ENCODE data around the gene FREY1.

FREY1 gene
- 0.91 to 2.9 reads per million in 2 experiments for total RNA-seq

- no peak for DNase-seq (ENCODE audit: low read depth)
Observed at GRCh38 chr11:45906965-45907611, at the start of gene FREY1. Gene FREY1, minus strand, starts transcription at chr11:45907271. Its CDS starts 26 bp downstream, at chr11:45907245.

GRCh38 chr11:45949992-45950407 lies 42.9 kb upstream of the FREY1 start:
- no peak for DNase-seq (ENCODE audit: low read depth)

DNA sequence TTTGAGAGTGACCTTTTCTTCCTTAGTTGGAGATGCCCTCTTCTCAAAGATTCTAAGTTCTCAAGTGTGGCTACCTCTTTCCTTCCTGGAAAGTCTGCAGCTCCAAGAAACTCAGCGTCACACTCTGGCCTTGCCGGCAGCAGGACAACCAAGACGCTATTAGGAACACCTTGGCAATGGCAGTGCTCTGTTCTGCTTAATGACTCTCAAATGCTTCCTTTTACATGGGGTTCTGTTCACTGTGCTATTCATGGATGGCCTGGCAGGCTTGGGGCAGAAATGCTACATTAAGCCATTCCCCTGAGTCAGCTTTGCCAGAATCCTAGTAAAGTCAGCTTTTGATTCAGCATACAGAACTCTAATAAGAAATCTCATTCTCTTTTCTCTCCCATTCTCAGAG lies 41.3 kb upstream of the FREY1 start:
- no peak for DNase-seq (ENCODE audit: low read depth)

DNA sequence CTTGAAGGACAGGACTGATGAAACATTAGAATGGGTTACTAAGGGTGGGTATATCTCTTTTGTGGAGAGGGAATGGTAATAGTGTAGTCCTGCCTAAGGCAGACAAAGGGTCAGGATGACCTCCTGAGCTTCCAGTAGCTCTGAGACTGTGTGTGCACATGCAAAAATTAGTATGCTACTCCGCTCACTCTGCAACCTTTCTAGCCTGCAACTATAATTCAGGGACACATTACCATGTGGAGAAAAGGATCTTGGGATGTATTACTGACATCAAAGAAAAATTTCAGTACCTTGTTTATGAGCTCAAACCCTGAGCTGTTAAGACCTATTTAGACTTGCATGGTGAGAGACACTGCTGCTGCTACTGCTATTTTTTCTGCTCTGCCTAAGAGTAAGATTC lies 40.8 kb upstream of the FREY1 start:
- DNase-seq (ENCODE audit: low read depth): no peak

GRCh38 chr11:45945397-45945999 lies 38.4 kb upstream of the FREY1 start:
- no peak for DNase-seq (ENCODE audit: low read depth)

DNA sequence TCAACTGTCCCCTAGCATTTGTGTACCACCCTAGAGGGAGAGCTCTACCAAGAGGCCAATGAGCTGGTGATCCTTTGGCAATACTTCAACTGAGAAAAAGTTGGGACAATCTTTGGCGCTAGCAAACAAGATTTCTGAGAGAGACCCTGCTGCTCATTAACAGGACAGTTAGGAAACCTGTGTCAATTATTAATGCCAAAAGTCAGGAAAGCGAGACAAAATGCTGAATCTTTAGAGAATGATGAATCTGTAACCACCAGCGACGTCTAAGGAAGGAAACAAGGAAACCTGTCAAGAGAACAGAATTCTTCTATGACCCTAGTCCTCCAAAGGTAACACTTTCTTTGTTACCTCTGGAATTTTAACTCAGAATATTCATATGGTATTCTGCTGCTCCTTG lies 35.3 kb upstream of the FREY1 start:
- DNase-seq (ENCODE audit: low read depth): no peak

- DNase-seq (ENCODE audit: low read depth): no peak
Observed at GRCh38 chr11:45941285-45941684, 34.2 kb upstream of the FREY1 start.

DNA sequence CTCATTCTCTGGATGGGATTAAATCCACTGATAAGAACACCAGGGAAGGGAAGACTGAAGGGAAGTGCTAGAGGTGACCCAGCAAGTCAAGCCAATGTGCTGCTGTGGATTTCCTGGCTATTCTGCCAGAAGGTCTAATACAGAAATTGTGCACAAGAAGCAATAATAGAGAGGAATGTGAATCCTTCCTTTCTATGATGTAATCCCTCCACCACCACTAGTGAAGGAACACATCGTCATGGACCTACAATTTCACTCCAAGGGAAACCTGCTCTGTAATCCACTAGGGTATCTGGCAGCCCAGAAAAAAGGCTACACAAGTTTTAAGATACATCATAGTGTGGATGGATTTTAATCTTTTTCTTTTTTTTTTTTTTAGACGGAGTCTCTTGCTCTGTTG lies 32.8 kb upstream of the FREY1 start:
- no peak for DNase-seq (ENCODE audit: low read depth)

- DNase-seq (ENCODE audit: low read depth): no peak
Observed at GRCh38 chr11:45937916-45938315, 30.8 kb upstream of the FREY1 start.

DNA sequence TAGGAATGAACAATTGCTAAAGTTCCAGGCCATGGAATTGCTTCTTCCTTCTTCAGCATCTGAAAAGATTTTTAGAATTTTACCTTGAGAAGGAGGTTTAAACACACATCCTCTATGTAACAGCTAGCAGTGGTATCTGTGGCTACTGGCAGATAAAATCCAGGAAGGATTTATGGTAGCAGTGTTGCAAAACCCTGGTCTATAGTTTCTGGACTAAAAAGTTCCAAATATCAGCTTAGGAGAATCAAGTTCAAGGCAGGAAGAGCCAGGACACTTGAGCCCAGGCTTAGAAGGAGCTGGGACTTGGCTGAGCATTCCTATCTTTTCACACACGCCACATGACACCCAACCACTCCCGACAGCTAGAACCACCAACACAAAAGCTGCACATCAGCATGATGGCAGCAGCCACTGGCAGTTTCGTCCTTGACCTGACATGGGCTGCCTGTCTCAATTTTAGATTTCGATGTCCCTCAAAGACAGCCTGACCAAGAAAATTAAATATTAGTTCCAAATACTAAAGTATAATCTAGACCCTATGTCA lies 29.5 kb upstream of the FREY1 start:
- no peak for DNase-seq (ENCODE audit: low read depth)

DNA sequence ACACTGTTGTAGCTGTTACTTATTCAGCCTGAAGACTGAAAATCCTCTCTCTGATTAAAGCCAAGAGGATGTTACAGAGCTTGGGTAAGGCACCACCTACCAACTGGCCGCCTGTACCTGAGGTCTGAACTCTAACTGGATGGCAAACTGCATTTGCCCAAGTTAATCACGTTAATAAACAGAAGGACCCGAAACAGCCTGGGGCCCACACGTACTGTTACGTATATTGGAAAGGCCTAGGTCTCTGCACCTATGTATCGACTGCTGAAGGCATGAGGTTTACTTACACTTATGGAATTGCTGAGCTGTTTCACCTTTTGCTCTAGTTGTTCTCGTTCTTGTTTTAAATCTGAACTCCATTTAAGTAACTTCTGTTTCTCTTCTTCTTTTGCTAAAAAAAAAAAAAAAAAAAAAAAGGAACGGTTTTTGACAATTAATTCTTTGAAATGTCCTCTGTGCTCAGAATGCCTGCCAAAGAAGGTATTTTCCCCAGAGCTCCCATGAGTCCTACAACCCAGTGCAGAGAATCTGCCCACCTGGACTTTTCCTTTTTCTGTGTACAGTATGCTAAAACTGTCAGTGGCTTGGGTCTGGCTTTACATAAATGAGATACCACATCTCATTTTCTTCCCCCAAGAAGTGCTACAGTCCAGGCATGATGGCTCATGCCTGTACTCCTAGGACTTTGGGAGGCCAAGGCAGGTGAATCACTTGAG lies 28.4 kb upstream of the FREY1 start:
- DNase-seq (ENCODE audit: low read depth): no peak

DNA sequence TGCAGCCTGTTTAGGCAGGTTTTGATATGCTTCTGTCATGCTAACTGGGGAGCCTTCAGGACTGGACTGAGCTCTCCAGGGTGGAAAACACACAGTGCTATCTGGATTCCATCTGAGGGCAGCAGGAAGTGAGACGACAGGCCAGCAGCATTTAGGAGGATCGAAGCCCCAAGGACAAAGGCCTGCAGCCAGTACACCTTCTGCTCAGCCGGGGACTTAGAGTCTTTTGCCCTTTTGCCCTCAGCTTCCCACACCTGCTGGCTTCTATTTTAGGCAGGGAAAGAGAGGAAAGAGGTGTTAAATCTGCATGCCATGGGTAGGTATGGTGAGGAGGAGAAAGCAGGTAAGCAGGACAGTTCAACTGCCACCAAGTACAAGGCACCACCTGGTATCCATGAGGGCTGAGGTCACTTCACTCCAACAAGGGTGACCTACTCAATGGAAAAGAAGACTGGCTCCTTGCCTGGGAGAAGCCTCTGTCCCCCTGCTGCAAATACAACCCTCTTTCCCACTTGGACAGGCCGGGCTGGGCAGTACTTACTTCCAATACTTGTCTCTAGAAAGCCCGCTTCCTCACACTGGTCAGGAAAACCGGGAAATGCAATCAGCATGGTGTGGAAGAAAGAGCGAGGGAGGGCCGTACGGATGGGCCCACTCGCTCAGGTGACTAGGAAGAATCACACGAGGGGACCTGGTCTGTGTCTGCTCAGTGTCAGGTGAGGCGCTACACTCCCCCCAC lies 27.7 kb upstream of the FREY1 start:
- DNase-seq (ENCODE audit: low read depth): no peak

- no peak for DNase-seq (ENCODE audit: low read depth)
Observed at GRCh38 chr11:45933846-45934579, 26.9 kb upstream of the FREY1 start.

GRCh38 chr11:45933131-45933831 lies 26.2 kb upstream of the FREY1 start:
- no peak for DNase-seq (ENCODE audit: low read depth)

GRCh38 chr11:45932217-45932616 lies 25.1 kb upstream of the FREY1 start:
- no peak for DNase-seq (ENCODE audit: low read depth)

GRCh38 chr11:45931739-45932138 lies 24.7 kb upstream of the FREY1 start:
- no peak for DNase-seq (ENCODE audit: low read depth)

GRCh38 chr11:45930951-45931570 lies 24.0 kb upstream of the FREY1 start:
- DNase-seq (ENCODE audit: low read depth): no peak

- DNase-seq (ENCODE audit: low read depth): no peak
Observed at GRCh38 chr11:45930031-45930794, 23.1 kb upstream of the FREY1 start.

DNA sequence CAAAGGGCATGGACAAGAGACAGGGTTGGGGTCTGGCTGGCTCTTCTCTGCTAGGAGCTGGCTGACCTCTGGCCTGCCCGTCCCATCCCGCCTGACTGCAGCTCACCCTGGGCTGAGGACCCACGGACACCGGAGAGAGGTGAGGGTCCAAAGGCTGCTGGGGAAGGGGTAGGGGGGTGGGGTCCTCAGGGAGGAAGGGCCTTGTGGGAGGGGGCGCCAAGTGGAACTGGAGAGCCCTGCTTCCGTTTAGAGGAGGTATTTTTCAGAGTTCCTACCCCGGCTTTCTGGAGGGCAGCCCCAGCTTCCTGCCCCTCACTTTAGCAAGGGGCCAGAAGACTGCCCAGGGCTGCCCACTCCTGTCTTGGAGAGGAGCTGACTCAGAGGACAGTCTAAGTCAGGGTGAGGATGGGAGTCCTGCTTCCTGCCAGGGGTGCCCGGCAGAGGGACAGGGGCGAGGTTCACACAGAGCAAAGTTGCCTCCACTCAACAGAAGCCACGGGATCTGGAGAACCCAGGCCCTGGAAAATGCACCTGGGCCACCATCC lies 22.5 kb upstream of the FREY1 start:
- DNase-seq (ENCODE audit: low read depth): no peak
